ENCODE results near the gene CHMP5. TPM values are rescaled to one million over a fixed set of nuclear protein-coding genes. Genes with fewer than 3 reads are reported as not detected.

Gene CHMP5
- 43.8 TPM for polyA plus RNA-seq

DNA sequence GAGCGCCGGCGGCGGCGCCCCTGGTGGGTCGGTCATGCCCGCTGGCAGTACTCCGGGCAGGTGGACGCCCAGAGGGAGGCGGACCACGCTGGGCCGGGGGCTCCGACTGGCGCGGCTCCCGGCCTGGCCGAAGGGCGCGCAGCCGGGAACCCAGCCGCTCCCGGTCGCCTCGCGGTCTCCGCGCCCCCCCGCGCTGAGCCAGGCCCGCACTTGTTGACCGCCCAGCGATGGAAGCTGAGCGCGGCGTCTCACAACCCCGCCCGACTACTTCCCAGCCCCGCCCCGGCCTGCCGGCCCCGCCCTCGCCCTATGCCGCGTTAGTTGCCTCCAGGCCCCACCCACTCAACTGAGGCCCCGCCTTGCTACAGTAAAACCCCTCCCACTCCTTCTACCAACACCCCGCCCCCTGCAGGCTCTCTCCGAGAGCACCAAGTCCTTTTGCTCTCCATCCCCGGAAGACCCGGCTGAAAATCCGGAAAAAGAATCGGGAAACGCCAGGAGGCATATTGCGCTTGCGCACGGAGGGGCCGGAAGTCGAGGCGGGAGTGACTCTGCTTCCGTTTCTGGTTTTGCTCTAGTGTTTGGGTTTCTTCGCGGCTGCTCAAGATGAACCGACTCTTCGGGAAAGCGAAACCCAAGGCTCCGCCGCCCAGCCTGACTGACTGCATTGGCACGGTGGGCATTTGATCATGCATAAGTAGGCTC is at the start of gene CHMP5, which contains the start of gene BAG1:
Gene CHMP5, plus strand, starts transcription at position 577 of the 705 bp plus-strand sequence. Its CDS starts 30 bp downstream, at position 607.
Gene BAG1, minus strand, starts transcription at position 236 of the 705 bp plus-strand sequence.
- Mint-ChIP-seq H3K4me3 (peak within 1 kb of the TSS; percentile 93 to 98 (median 96)), H3K4me1 (peaks cover 16 to 33% (median 22%) of the 10 kb centered on the region in 3 donors)

DNA sequence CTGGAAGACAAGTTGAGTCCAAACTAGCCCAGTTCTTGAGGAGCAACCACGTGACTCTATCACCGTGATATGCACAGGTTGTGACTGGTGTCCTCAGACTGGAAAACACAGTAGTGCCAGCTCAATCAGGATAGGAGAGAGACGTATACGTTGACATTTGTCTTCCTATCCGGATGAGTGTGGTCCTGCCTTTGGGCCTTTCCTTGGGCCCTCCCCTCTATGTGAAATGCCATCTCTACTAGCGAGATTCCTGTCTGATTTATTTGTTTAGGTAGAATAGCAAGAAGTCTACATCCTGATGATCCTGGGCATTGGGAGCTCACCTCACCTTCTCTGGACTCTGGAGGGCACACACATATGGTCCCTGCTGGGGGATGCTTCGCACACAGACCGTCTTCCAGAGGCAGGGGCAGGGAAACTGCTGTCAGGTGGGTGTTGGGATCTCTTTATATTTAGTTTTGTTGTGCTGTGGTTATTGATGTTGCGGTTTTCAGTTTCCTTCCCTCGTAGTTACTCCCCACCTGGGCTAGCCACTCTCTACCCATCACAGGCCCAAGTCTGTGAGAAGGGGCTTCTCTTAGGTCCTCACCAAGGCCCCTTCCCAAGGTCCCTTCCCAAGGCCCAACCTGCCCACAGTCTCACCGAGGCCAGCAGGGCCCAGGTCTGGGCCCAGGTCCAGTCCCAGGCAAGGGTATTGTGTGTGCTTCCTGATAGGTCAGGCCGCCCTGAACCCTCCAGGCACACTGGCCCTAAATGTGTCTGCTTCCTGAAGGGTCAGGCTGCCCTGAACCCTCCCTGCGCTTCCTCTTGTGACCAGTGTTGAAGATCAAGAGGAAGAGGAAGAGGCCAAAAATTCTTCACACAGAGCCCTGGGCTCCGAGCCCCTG is 43.9 kb upstream of the CHMP5 start:
- H3K9me3 Mint-ChIP-seq = no peaks in the 10 kb centered on the region
- H3K4me3 Mint-ChIP-seq = peak overlapping the region in 2 of 4 donors; percentile 44 to 75

More for the DNA sequence above, at the start of gene CHMP5, which contains the start of gene BAG1:
- Mint-ChIP-seq H3K36me3 (peaks cover 3% of the 10 kb centered on the region), H3K27me3 (no peaks in the 10 kb centered on the region), H3K27ac (peak within 1 kb of the TSS; percentile 86 to 99 (median 91)), H3K9me3 (no peaks in the 10 kb centered on the region)

DNA sequence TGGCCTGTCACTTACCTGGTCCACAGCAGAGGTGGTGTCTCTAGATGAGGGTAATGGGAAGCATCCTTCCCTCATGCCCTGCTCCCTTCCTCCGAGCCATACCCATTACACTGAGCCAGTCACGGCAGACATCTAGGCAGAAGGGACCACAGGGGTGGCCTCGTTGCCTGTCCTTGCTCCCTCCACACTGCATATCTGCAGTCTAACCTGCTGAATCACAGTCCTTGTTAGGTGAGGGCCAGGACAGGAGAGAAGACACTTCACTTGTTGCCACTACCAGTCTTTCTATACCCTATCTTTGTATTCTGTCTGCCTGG is 43.3 kb upstream of the CHMP5 start:
- Mint-ChIP-seq H3K4me3 (peak overlapping the region in 2 of 4 donors; percentile 63 to 75), H3K27ac (no peak overlapping the region), H3K27me3 (no peaks in the 10 kb centered on the region), H3K36me3 (no peaks in the 10 kb centered on the region), H3K4me1 (peaks cover 19 to 29% (median 24%) of the 10 kb centered on the region in 3 donors), H3K9me3 (no peaks in the 10 kb centered on the region)

More for the DNA sequence above, 43.9 kb upstream of the CHMP5 start:
- Mint-ChIP-seq H3K4me1 (peaks cover 19 to 23% (median 23%) of the 10 kb centered on the region in 3 donors), H3K36me3 (no peaks in the 10 kb centered on the region), H3K27ac (peak overlapping the region in 2 of 3 donors; percentile 28 to 95), H3K27me3 (no peaks in the 10 kb centered on the region)

DNA sequence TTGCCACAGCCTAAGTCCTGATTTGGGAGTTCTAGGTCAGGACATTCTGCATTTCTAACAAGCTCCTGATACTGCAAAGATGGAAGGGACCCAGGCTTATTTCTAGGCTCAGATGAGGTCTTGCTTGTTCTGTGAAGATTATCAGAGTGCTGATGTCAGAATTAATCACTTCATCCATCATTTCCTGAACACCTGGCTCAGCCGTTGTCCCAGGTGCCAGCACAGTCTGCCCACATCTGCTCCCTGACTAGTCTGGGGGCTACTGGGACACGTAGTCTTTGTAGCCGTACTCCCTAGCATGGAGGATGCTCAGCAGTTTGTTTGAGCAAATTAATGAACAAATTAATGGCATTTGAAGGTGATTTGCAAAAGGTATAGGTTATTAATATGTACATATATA is 42.8 kb upstream of the CHMP5 start:
- Mint-ChIP-seq H3K27me3 (no peaks in the 10 kb centered on the region), H3K4me1 (peaks cover 23 to 34% (median 28%) of the 10 kb centered on the region in 3 donors), H3K36me3 (no peaks in the 10 kb centered on the region), H3K4me3 (peak overlapping the region in 1 of 4 donors; percentile 63), H3K9me3 (no peaks in the 10 kb centered on the region), H3K27ac (no peak overlapping the region)

DNA sequence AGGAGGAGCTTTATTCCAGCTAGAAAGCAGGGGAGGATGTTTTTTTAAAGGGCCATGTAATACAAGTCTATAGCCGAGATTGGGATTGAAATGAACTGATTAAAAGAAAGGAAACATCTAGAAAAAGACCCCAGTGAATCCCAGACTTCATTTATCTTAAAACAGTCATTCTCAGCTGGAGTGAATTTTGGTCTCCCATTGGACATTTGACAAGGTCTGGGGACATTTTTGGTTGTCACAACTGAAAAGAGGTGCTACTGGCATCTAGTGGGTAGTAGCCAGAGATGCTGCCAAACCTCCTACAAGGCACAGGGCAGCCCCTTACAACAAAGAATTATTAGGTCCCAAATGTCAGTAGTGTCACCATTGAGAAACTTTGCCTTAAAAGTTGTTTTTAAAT is 41.2 kb upstream of the CHMP5 start:
- no peaks in the 10 kb centered on the region for H3K27me3 Mint-ChIP-seq
- H3K4me1 Mint-ChIP-seq = peaks cover 27 to 36% (median 30%) of the 10 kb centered on the region in 3 donors
- H3K36me3 Mint-ChIP-seq = no peaks in the 10 kb centered on the region
- no peak overlapping the region for H3K27ac Mint-ChIP-seq
- H3K4me3 Mint-ChIP-seq = no peak overlapping the region
- no peaks in the 10 kb centered on the region for H3K9me3 Mint-ChIP-seq

DNA sequence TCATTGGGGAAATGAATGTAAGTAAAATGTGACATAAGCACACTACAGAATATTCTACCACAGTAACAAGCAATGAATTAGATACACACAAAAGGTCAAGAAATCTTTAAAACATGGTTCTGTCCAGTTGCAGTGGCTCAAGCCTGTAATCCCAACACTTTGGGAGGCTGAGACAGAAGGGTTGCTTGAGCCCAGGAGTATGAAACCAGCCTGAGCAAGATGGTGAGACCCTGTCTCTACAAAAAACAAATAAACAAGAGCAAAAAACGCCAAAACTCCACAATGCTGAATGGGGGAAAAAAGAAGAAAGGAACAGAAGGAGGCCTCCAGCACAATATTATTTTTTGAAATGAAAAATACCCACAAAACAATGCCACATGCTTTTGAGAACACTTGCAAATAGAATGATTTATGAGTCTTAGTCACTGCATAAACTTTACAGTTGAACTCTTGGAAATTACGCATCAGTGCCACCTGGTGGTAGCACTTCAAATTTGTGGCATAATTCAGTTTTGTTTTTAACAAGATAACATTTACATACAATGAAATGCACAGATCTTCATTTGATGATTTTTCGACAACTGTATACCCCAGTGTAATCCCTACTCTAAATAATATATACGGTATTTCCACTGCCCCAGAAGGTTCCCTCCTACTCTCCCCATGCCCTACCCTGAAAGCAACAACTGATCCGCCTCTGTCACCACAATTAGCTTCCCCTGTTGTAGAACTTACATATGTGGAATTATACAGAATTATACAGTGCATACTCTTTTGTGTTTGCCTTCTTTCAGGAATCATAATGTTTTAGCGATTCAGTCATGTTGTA is 39.3 kb upstream of the CHMP5 start:
- Mint-ChIP-seq H3K4me1 (peaks cover 25 to 35% (median 27%) of the 10 kb centered on the region in 3 donors), H3K9me3 (no peaks in the 10 kb centered on the region), H3K36me3 (no peaks in the 10 kb centered on the region), H3K27ac (peak overlapping the region; percentile 2 to 82 (median 77)), H3K4me3 (peak overlapping the region in 2 of 4 donors; percentile 5 to 33), H3K27me3 (no peaks in the 10 kb centered on the region)

DNA sequence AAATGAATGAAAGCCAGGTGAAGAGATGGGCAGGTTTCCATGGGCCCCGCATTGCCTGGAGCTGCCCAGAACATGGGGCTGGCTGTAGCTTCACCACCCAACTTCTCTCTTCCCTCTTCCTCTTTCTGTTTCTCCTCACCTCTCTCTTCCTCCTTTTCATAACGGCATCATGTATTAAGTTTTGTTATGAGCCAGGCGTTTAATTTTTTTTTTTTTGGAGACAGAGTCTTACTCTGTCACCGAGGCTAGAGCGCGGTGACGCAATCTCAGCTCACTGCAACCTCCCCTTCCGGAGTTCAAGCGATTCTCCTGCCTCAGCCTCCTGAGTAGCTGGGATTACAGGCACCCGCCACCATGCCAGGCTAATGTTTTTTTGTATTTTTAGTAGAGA is 37.8 kb upstream of the CHMP5 start:
- no peaks in the 10 kb centered on the region for H3K9me3 Mint-ChIP-seq
- H3K4me1 Mint-ChIP-seq = peaks cover 16 to 24% (median 16%) of the 10 kb centered on the region in 3 donors
- H3K27ac Mint-ChIP-seq = peak overlapping the region; percentile 79 to 95 (median 82)
- no peaks in the 10 kb centered on the region for H3K36me3 Mint-ChIP-seq
- peaks cover 1% of the 10 kb centered on the region for H3K27me3 Mint-ChIP-seq
- H3K4me3 Mint-ChIP-seq = peak overlapping the region; percentile 21 to 88 (median 66)

DNA sequence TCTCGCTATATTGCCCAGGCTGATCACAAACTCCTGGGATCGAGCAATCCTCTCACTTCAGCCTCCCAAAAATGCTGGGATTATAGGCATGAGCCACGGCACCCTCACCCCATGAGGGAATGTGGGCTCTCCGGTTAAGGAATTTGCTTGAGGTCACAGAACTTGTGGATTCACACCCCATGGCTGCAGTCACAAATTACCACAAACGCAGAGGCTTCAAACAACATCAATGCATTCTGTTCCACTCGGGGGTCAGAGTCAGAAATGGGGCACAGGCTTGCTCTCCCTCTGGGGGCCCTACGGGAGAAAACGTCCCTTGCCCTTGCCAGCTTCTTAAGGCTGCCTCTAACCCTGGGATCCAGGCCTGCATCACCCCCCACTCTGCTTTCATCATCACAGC is 37.1 kb upstream of the CHMP5 start:
- no peak overlapping the region for H3K4me3 Mint-ChIP-seq
- H3K27ac Mint-ChIP-seq = peak overlapping the region; percentile 79 to 95 (median 82)
- no peaks in the 10 kb centered on the region for H3K36me3 Mint-ChIP-seq
- H3K4me1 Mint-ChIP-seq = peaks cover 14 to 24% (median 15%) of the 10 kb centered on the region in 3 donors
- no peaks in the 10 kb centered on the region for H3K9me3 Mint-ChIP-seq
- H3K27me3 Mint-ChIP-seq = peaks cover 1% of the 10 kb centered on the region

DNA sequence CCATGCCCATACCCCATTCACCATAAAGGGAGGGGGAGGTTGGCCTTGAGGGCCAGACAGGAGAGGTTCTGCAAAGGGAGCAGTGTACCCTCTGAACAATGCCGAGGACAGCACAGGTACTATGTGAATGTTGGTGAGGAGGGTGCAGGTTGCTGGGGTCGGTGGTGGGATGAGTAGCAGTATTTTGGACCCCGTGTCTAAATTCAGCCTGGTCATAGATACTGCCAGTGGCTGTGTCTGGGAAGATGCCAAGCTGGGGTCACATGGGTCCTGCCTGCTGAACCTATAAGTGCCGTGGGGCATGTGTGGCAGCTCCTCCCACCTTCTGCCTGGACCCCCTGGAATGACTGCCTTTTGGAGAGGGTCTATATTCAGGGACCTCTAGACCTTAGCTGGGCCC is 36.2 kb upstream of the CHMP5 start:
- H3K4me3 Mint-ChIP-seq = no peak overlapping the region
- peaks cover 14 to 22% (median 15%) of the 10 kb centered on the region in 3 donors for H3K4me1 Mint-ChIP-seq
- peaks cover 1% of the 10 kb centered on the region for H3K27me3 Mint-ChIP-seq
- H3K36me3 Mint-ChIP-seq = no peaks in the 10 kb centered on the region
- H3K9me3 Mint-ChIP-seq = no peaks in the 10 kb centered on the region
- peak overlapping the region in 1 of 3 donors; percentile 31 for H3K27ac Mint-ChIP-seq

DNA sequence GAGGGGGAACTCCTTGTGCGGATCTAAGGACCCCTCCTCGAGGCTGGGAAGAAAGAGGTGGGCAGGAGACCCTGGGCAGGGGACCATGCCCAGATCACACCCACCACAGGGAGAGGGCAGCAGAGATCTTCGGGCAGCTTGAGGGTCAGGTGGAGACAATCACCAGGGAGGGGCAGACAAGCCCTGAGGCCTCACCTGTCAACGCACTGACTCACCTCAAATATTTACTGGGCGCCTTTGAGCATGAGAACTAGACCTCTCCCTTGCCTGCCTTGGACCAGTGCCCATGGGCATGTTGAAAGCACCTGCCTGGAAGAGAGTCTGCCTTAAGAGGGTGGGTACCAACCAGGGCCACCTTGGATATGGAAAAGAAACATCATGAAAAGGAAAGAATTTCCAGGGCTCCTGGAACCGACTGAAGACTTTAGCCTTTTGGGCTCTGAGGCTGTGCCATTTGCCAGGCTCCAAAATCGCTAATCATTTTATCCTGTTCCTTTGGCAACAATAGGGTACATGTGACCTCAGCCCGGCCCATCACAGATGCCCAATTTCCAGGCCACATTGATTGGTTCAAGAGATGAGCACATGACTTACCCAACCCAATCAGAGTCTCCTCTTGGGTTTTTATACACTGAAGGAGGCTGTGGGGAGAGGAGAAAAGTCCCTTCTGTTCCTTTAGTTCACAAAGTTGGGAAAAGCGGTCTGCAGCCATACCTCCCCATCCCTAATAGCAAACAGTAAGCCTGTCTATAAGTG is 35.3 kb upstream of the CHMP5 start:
- Mint-ChIP-seq H3K27ac (no peak overlapping the region), H3K9me3 (no peaks in the 10 kb centered on the region), H3K4me1 (peaks cover 14 to 22% (median 15%) of the 10 kb centered on the region in 3 donors), H3K36me3 (peaks cover under 1% of the 10 kb centered on the region), H3K4me3 (no peak overlapping the region), H3K27me3 (peaks cover 1% of the 10 kb centered on the region)

DNA sequence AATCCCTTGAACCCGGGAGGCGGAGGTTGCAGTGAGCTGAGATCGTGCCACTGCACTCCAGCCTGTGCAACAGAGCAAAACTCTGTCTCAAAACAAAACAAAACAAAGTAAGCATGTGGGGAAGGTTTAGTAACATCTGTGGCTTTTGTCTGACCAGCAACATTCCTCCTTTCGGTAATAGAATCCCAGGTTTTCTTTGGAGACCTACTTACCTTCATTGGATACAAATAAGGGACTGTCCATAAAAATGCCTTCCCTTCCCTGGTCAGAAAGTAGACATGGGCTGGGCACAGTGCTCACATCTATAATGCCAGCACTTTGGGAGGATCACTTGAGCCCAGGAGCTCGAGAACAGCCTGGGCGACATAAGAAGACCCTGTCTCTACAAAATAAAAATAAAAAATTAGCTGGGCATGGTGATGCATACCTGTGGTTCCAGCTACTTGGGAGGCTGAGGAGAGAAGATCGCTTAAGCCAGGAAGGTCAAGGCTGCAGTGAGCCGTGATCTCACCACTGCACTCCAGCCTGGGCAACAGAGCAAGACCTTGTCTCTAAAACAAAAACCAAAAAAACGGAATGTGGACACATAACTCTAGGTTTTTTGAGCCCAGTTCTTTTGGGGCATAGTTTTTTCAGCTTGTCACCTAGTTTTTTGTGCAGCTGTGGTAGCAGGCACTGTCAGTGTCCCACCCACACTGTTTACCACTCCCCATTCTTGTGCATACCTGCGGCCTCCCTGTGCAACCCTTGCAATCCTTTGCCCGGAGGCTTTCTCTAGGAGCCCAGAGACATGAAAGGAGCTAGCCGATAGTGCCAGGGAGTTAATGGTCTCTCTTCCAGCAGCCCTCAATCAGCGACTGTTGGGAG is 33.9 kb upstream of the CHMP5 start:
- Mint-ChIP-seq H3K27ac (no peak overlapping the region), H3K4me3 (no peak overlapping the region), H3K9me3 (no peaks in the 10 kb centered on the region), H3K4me1 (peaks cover 6 to 12% (median 9%) of the 10 kb centered on the region in 3 donors), H3K27me3 (peaks cover 5% of the 10 kb centered on the region), H3K36me3 (peaks cover 3% of the 10 kb centered on the region)

DNA sequence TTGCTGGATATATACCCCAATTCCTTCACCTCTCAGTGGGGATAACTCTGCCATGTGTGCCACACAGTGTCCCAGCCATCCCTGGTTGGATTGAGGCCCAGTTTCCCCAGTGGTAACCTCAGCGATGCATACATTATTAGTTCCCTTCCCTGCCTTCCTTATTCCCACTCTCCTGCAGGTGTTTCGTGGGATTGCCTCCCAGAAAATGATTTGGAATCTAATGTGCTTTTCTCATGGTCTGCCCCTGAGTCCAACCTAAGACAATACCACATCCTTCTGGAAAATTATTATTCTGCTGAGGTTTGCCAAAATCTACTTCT is 33.3 kb upstream of the CHMP5 start:
- H3K36me3 Mint-ChIP-seq = peaks cover 3% of the 10 kb centered on the region
- no peak overlapping the region for H3K27ac Mint-ChIP-seq
- peaks cover 5% of the 10 kb centered on the region for H3K27me3 Mint-ChIP-seq
- H3K4me1 Mint-ChIP-seq = peaks cover 6 to 9% (median 7%) of the 10 kb centered on the region in 3 donors
- no peaks in the 10 kb centered on the region for H3K9me3 Mint-ChIP-seq
- no peak overlapping the region for H3K4me3 Mint-ChIP-seq

DNA sequence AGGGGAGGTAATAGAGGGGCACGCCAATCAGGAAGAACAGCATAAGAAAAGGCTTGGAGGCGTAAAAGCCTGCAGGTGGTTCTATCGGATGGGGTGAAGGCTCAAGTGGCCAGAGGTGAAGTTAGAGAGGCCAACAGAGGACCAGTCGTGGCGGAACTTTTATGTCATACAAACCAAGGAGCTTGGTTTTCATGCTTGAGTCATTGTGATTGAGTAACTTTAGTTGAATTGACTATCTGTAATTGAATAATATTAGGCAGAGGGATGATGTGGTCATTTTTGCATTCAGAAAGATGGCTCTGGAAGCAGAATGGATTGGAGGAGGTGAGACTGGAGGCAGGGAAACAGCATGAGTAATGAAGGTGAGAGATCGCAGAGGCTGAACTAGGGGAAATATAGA is 32.0 kb upstream of the CHMP5 start:
- no peak overlapping the region for H3K27ac Mint-ChIP-seq
- no peak overlapping the region for H3K4me3 Mint-ChIP-seq
- peaks cover 0 to 2% (median 2%) of the 10 kb centered on the region in 3 donors for H3K4me1 Mint-ChIP-seq
- peaks cover 5% of the 10 kb centered on the region for H3K27me3 Mint-ChIP-seq
- H3K36me3 Mint-ChIP-seq = peaks cover 3% of the 10 kb centered on the region
- H3K9me3 Mint-ChIP-seq = no peaks in the 10 kb centered on the region
